Adrenal gland (tissue), 12 donors: ENCODE results near the gene TBL2. TPM values are rescaled to one million over a fixed set of nuclear protein-coding genes. Genes with fewer than 3 reads are reported as not detected.

ENCODE experiments used
- DNase-seq, 7 donors: peaks; one replicate each; pipeline ENCODE4 v3.0.0-alpha.2; 2019 to 2020
- H3K27ac ChIP-seq, 5 donors: fragments of 200-600 bp; sonication (generic) in 4 of 5; 1 replicate in 3 of 5; 2 replicates in 2 of 5; pipeline versions ENCODE4 v1.5.1 to v1.8.0; 2016 to 2020; ENCODE audit warnings: mild to moderate bottlenecking in 1 of 5
- H3K27me3 ChIP-seq: fragments of 200-600 bp; 2 replicates; pipeline ENCODE4 v1.8.0; 2021
- H3K36me3 ChIP-seq, 2 donors: fragments of 200-600 bp; replicated peaks in 1 of 2; 1 replicate in 1 of 2; 2 replicates in 1 of 2; pipeline versions ENCODE4 v1.5.1 to v1.8.0; 2018 to 2022
- H3K4me1 ChIP-seq, 2 donors: fragments of 200-600 bp; replicated peaks in 1 of 2; 1 replicate in 1 of 2; 2 replicates in 1 of 2; pipeline versions ENCODE4 v1.5.1 to v1.8.0; 2018 to 2021
- H3K4me3 ChIP-seq, 4 donors: fragments of 200-600 bp; sonication (generic) in 3 of 4; one replicate each; pipeline ENCODE4 v1.5.1; 2016 to 2018
- H3K9me3 ChIP-seq, 3 donors: fragments of 200-600 bp; sonication (generic) in 1 of 3; replicated peaks in 1 of 3; 1 replicate in 2 of 3; 2 replicates in 1 of 3; pipeline versions ENCODE4 v1.5.1 to v1.8.0; 2016 to 2021
- CTCF ChIP-seq, 6 experiments: fragments of 450-650 bp in 4 of 6; fragments of 200-600 bp in 2 of 6; sonication (generic) in 1 of 6; IDR thresholded peaks; 1 replicate in 5 of 6; 2 replicates in 1 of 6; pipeline versions ENCODE4 v1.5.1 to v1.8.0; 2016 to 2021; ENCODE audit warnings: antibody characterized with exemption in 6 of 6, mild to moderate bottlenecking in 2 of 6, moderate library complexity in 1 of 6
- POLR2A ChIP-seq, 2 donors: fragments of 450-650 bp; IDR thresholded peaks; one replicate each; pipeline ENCODE4 v1.6.1; 2017; ENCODE audit warnings: antibody characterized with exemption in 2 of 2, mild to moderate bottlenecking in 2 of 2, moderate library complexity in 1 of 2
- WGBS, 4 donors: extraction: QIAGEN DNeasy Blood & Tissue Kit in 2 of 4; methylation state at CpG; one replicate each; pipeline versions ENCODE4 v1.1.5 to v1.1.7; 2013 to 2017; 5-methylcytosine and 5-hydroxymethylcytosine counted together
- intact Hi-C, 2 donors: fragments of 100-400 bp; cut with DNase I; formaldehyde crosslinking; loops; one replicate each; pipeline versions ENCODE4 v1.14.1 to v1.15.0; 2022 to 2023
- polyA plus RNA-seq, 3 donors: library from polyadenylated mRNA; stranded (reverse); fragments of 200-250 nt in 2 of 3; fragments of 350-450 nt in 1 of 3; fragmentation: Illumina TruSeq in 1 of 3; extraction: RNeasy Lipid Tissue Mini Kit (QIAGEN cat#74804) in 1 of 3; gene quantifications; one replicate each; pipeline ENCODE4 v1.2.3, GENCODE V29; 2013 to 2014
- total RNA-seq, 9 donors: library from RNA; depleted of rRNA in 4 of 9; stranded (reverse); fragments of >200 nt in 4 of 9; fragments of 120-200 nt in 1 of 9; fragmentation: NEBNext Ultra II Directional in 1 of 9; extraction: Animal tissue kit (Norgen Biotek cat#: 25700) in 1 of 9; gene quantifications; one replicate each; pipeline versions ENCODE4 v1.1.0 to v1.2.4, GENCODE V29; 2013 to 2023
- donor health status: healthy with polysubstance abuse.
- donor health status: Bipolar disorder and iron deficiency.
- donor health status: DM: yes; HTN: yes; CAD: no.
- donor health status: DM: no; HTN: no; CAD: no.
- donor health status: DM: no; HTN: no; CAD: no.
- donor health status: DM: yes; HTN: yes; CAD: no.

The TBL2 gene
- total and polyA plus RNA-seq, 12 donors = 14.2 to 136 (median 51.3) TPM

GRCh38 chr7:73573276-73573675 is 5.1 kb downstream of the TBL2 start:
- intact Hi-C loops = no loop called here
- peaks cover 0 to 62% of the 10 kb centered on the region in 2 donors for H3K36me3 ChIP-seq
- no peak overlapping the region for H3K27ac ChIP-seq
- H3K27me3 ChIP-seq = no peaks in the 10 kb centered on the region
- peaks cover 8 to 15% of the 10 kb centered on the region in 2 donors for H3K4me1 ChIP-seq
- H3K4me3 ChIP-seq = no peak overlapping the region
- TF ChIP-seq POLR2A (IDR thresholded peaks at IDR 0.05) = no peak
- TF ChIP-seq CTCF (IDR thresholded peaks at IDR 0.05) = no peak
- H3K9me3 ChIP-seq = no peaks in the 10 kb centered on the region
- 91 to 96% (median 95%) methylated on average over 4 to 9 of the region's 9 CpGs for WGBS, 4 donors
- DNase-seq = no peak

- no peaks in the 10 kb centered on the region for H3K27me3 ChIP-seq
- TF ChIP-seq CTCF (IDR thresholded peaks at IDR 0.05) (no peak), POLR2A (IDR thresholded peaks at IDR 0.05) (no peak)
- no peak overlapping the region for H3K4me3 ChIP-seq
- no peak for DNase-seq
- H3K36me3 ChIP-seq = peaks cover 0 to 62% of the 10 kb centered on the region in 2 donors
- H3K27ac ChIP-seq = no peak overlapping the region
- intact Hi-C loops = no loop called here
- 63 to 81% (median 71%) methylated on average over 3 to 6 of the region's 6 CpGs for WGBS, 4 donors
- H3K9me3 ChIP-seq = no peaks in the 10 kb centered on the region
- peaks cover 7 to 14% of the 10 kb centered on the region in 2 donors for H3K4me1 ChIP-seq
These were observed 5.6 kb downstream of the TBL2 start for GRCh38 chr7:73572767-73573186.

- Histone ChIP-seq H3K36me3 (peaks cover 0 to 62% of the 10 kb centered on the region in 2 donors), H3K9me3 (no peaks in the 10 kb centered on the region), H3K4me1 (no peaks in the 10 kb centered on the region), H3K4me3 (no peak overlapping the region), H3K27ac (no peak overlapping the region), H3K27me3 (no peaks in the 10 kb centered on the region)
- DNase-seq = no peak
- TF ChIP-seq POLR2A (IDR thresholded peaks at IDR 0.05) = no peak
- no peak for TF ChIP-seq CTCF (IDR thresholded peaks at IDR 0.05)
- WGBS, 4 donors = 92 to 95% (median 94%) methylated on average over 6 to 10 of the region's 10 CpGs
- intact Hi-C loops = no loop called here
These were observed 7.4 kb downstream of the TBL2 start for GRCh38 chr7:73570977-73571376.

DNA sequence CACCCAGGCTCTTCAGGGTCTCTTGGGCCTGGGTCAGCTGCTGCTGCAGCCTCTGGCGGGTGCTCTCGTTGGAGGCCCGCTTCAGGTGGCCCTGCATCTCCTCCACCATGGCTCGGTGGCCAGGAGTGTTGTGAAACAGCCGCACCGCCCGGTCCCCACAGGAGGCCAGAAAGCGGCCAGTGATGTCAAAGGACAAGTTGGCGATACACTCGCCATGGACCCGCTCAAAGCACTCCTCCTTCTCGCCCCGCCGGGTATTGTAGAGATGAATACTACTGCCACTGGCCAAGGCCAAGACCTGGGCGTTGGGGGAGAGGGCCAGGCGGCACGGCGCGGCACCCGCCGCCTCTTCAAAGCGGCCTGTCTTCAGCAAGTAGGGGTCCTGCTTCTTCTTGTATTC is 7.9 kb downstream of the TBL2 start:
- no peaks in the 10 kb centered on the region for H3K9me3 ChIP-seq
- no peak overlapping the region for H3K4me3 ChIP-seq
- no peaks in the 10 kb centered on the region for H3K27me3 ChIP-seq
- TF ChIP-seq POLR2A (IDR thresholded peaks at IDR 0.05) = no peak
- TF ChIP-seq CTCF (IDR thresholded peaks at IDR 0.05) = no peak
- no peak overlapping the region for H3K27ac ChIP-seq
- H3K36me3 ChIP-seq = peaks cover 0 to 62% of the 10 kb centered on the region in 2 donors
- no peaks in the 10 kb centered on the region for H3K4me1 ChIP-seq
- DNase-seq = no peak
- WGBS, 4 donors = 93 to 98% (median 94%) methylated on average over 12 to 22 of the region's 22 CpGs
- intact Hi-C loops = no loop called here
